Jurkat, Clone E6-1 (cell line): ENCODE data around the gene MCC.

Experiments used
- DNase-seq: peaks from one replicate; pipeline ENCODE4 v3.0.0-alpha.2; 2011; ENCODE audit warnings: low read depth, low spot score
- H3K4me3 ChIP-seq: 2 replicates; pipeline ENCODE4 v1.5.1; 2011; ENCODE audit warnings: mild to moderate bottlenecking, low read length, control low read depth, moderate library complexity

Gene MCC

GRCh38 chr5:113240951-113241726 is 247.1 kb downstream of the MCC start:
- no peak for DNase-seq
- H3K4me3 ChIP-seq = no peak overlapping the region

GRCh38 chr5:113240032-113240431 is 248.2 kb downstream of the MCC start:
- H3K4me3 ChIP-seq = no peak overlapping the region
- DNase-seq = no peak

- no peak for DNase-seq
These were observed 250.4 kb downstream of the MCC start for GRCh38 chr5:113237893-113238292.

GRCh38 chr5:113236536-113237288 is 251.5 kb downstream of the MCC start:
- no peak overlapping the region for H3K4me3 ChIP-seq

More at GRCh38 chr5:113237893-113238292, 250.4 kb downstream of the MCC start:
- no peak overlapping the region for H3K4me3 ChIP-seq

GRCh38 chr5:113235884-113236283 is 252.4 kb downstream of the MCC start:
- no peak overlapping the region for H3K4me3 ChIP-seq
- DNase-seq = no peak

More at GRCh38 chr5:113236536-113237288, 251.5 kb downstream of the MCC start:
- DNase-seq = no peak

- no peak for DNase-seq
These were observed 253.7 kb downstream of the MCC start for GRCh38 chr5:113234546-113234945.

GRCh38 chr5:113233606-113234005 is 254.6 kb downstream of the MCC start:
- H3K4me3 ChIP-seq = no peak overlapping the region
- DNase-seq = no peak

More at GRCh38 chr5:113234546-113234945, 253.7 kb downstream of the MCC start:
- no peak overlapping the region for H3K4me3 ChIP-seq

GRCh38 chr5:113232667-113233066 is 255.6 kb downstream of the MCC start:
- no peak overlapping the region for H3K4me3 ChIP-seq
- no peak for DNase-seq

- no peak overlapping the region for H3K4me3 ChIP-seq
- DNase-seq = no peak
These were observed 256.0 kb downstream of the MCC start for GRCh38 chr5:113232221-113232620.

GRCh38 chr5:113231653-113232000 is 256.6 kb downstream of the MCC start:
- H3K4me3 ChIP-seq = no peak overlapping the region
- DNase-seq = no peak

GRCh38 chr5:113230711-113231652 is 257.3 kb downstream of the MCC start:
- DNase-seq = no peak
- no peak overlapping the region for H3K4me3 ChIP-seq

GRCh38 chr5:113227798-113228197 is 260.5 kb downstream of the MCC start:
- DNase-seq = no peak
- H3K4me3 ChIP-seq = no peak overlapping the region

GRCh38 chr5:113226116-113226736 is 262.0 kb downstream of the MCC start:
- no peak overlapping the region for H3K4me3 ChIP-seq
- DNase-seq = no peak

- no peak for DNase-seq
- H3K4me3 ChIP-seq = no peak overlapping the region
These were observed 263.0 kb downstream of the MCC start for GRCh38 chr5:113225259-113225658.

GRCh38 chr5:113224605-113225065 is 263.6 kb downstream of the MCC start:
- H3K4me3 ChIP-seq = no peak overlapping the region
- DNase-seq = no peak

- H3K4me3 ChIP-seq = no peak overlapping the region
- DNase-seq = no peak
These were observed 264.2 kb downstream of the MCC start for GRCh38 chr5:113223831-113224604.

- H3K4me3 ChIP-seq = no peak overlapping the region
- DNase-seq = no peak
These were observed 264.9 kb downstream of the MCC start for GRCh38 chr5:113223315-113223714.
